ENCODE results near the gene TDP1. TPM values are rescaled to one million over a fixed set of nuclear protein-coding genes. Genes with fewer than 3 reads are reported as not detected.
A peak's percentile ranks its signal among the peaks of the same experiment; 100 is the strongest.

The TDP1 gene
- total and polyA plus RNA-seq, 2 of the 13 experiments (the other 11 are each of a cell fraction or from before 2014, with no cell fraction given): 16.4 to 31.2 TPM

DNA sequence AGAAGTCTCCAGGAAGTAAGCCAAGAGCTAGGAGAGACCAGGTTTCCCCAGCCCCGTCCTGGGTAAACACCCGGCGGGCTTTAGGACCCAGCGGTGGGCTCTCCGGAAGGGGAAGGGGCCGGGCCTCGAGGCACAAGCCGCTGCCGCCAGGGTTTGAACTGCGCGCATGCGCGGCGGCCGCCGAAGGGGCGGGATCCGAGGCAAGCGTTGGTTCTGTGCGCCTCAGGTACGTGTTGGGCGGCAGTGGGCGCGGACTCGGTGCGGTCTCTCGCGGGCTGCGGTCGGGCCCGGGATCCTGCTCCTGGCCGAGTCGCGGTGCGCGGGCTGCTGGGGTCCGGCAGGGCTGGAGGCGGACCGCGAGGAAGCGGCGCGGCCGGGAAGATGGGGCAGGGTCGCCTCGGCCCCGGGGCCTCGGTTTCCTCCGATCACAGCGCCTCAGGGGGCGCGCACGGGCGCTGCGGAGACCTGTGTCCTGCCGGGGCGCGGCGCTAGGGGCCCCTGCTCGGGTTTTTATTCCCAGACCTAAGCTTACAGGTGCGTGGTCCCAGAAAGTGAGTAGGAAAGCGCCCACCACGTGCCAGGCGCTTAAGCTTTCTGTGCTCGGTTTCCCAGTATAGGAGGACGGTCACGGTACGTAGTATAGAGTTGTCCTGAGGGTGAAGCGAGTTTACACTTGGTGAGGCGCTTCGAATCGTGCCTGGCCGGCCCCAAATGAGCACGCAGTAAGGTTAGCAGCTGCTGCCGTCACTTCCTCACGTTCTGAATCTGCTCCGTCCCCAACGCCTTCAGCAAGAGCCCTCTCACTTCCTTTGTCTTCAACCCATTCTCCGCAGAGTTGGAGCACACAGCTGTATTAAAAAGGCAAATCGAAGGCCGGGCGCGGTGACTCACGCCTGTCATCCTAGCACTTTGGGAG is at the start of gene TDP1 (continued):
- TF ChIP-seq CHCHD3 (CRISPR knock-in tag; IDR thresholded peaks at IDR 0.05): no peak
- TF ChIP-seq, protein P1, sequence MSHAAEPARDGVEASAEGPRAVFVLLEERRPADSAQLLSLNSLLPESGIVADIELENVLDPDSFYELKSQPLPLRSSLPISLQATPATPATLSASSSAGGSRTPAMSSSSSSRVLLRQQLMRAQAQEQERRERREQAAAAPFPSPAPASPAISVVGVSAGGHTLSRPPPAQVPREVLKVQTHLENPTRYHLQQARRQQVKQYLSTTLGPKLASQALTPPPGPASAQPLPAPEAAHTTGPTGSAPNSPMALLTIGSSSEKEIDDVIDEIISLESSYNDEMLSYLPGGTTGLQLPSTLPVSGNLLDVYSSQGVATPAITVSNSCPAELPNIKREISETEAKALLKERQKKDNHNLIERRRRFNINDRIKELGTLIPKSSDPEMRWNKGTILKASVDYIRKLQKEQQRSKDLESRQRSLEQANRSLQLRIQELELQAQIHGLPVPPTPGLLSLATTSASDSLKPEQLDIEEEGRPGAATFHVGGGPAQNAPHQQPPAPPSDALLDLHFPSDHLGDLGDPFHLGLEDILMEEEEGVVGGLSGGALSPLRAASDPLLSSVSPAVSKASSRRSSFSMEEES (CRISPR knock-in tag; IDR thresholded peaks at IDR 0.05): peak; percentile 59; the same call in 1 of the 2 replicates
- TF ChIP-seq SP140L (CRISPR knock-in tag; IDR thresholded peaks at IDR 0.05; ENCODE audit: borderline replicate concordance): no peak
- TF ChIP-seq FIP1L1 (IDR thresholded peaks at IDR 0.05; ENCODE audit: borderline replicate concordance, insufficient read depth, low read depth, low read length): no peak
- peak; percentile 60 for TF ChIP-seq PHF5A (CRISPR knock-in tag; IDR thresholded peaks at IDR 0.05; ENCODE audit: low read depth, unreplicated experiment)
- 0 out of 2 replicates have a peak, but pooled peaks have one; percentile 54 for TF ChIP-seq ZNF552 (CRISPR knock-in tag; IDR thresholded peaks at IDR 0.05; ENCODE audit: borderline replicate concordance)
- TF ChIP-seq SALL2 (CRISPR knock-in tag; IDR thresholded peaks at IDR 0.05): peak; percentile 73; the same call in 1 of the 2 replicates
- TF ChIP-seq CENPX (CRISPR knock-in tag; IDR thresholded peaks at IDR 0.05): no peak
- TF ChIP-seq SNAI1 (CRISPR knock-in tag; IDR thresholded peaks at IDR 0.05; ENCODE audit: borderline replicate concordance): peak; percentile 55; the same call in 1 of the 2 replicates
- peak; percentile 58 for TF ChIP-seq ZNF607 (CRISPR knock-in tag; IDR thresholded peaks at IDR 0.05; ENCODE audit: borderline replicate concordance)
- no peak for TF ChIP-seq NFRKB (IDR thresholded peaks at IDR 0.05)
- TF ChIP-seq ZNF251 (CRISPR knock-in tag; IDR thresholded peaks at IDR 0.05): no peak
- TF ChIP-seq, protein P2, sequence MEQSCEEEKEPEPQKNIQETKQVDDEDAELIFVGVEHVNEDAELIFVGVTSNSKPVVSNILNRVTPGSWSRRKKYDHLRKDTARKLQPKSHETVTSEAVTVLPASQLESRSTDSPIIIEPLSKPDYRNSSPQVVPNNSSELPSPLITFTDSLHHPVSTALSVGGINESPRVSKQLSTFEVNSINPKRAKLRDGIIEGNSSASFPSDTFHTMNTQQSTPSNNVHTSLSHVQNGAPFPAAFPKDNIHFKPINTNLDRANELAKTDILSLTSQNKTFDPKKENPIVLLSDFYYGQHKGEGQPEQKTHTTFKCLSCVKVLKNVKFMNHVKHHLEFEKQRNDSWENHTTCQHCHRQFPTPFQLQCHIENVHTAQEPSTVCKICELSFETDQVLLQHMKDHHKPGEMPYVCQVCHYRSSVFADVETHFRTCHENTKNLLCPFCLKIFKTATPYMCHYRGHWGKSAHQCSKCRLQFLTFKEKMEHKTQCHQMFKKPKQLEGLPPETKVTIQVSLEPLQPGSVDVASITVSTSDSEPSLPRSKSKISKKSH (CRISPR knock-in tag; IDR thresholded peaks at IDR 0.05; ENCODE audit: borderline replicate concordance): 0 out of 2 replicates have a peak, but pooled peaks have one; percentile 4
- no peak for TF ChIP-seq ZBTB7A (CRISPR knock-in tag; IDR thresholded peaks at IDR 0.05)
- no peak for TF ChIP-seq ZFP41 (CRISPR knock-in tag; IDR thresholded peaks at IDR 0.05; ENCODE audit: borderline replicate concordance)
- peak; percentile 9 for TF ChIP-seq ZNF891 (CRISPR knock-in tag; IDR thresholded peaks at IDR 0.05)
- TF ChIP-seq ETV5 (CRISPR knock-in tag; IDR thresholded peaks at IDR 0.05; ENCODE audit: borderline replicate concordance): peak; percentile 83
- peak; percentile 64; the same call in 1 of the 2 replicates for TF ChIP-seq SMAD1 (CRISPR knock-in tag; IDR thresholded peaks at IDR 0.05; ENCODE audit: borderline replicate concordance, low read depth)
- no peak for TF ChIP-seq ZC3H13 (CRISPR knock-in tag; IDR thresholded peaks at IDR 0.05)
- peak; percentile 86 for TF ChIP-seq ASH2L (IDR thresholded peaks at IDR 0.05; ENCODE audit: insufficient read length, low read depth, low read length)
- TF ChIP-seq, protein P3, sequence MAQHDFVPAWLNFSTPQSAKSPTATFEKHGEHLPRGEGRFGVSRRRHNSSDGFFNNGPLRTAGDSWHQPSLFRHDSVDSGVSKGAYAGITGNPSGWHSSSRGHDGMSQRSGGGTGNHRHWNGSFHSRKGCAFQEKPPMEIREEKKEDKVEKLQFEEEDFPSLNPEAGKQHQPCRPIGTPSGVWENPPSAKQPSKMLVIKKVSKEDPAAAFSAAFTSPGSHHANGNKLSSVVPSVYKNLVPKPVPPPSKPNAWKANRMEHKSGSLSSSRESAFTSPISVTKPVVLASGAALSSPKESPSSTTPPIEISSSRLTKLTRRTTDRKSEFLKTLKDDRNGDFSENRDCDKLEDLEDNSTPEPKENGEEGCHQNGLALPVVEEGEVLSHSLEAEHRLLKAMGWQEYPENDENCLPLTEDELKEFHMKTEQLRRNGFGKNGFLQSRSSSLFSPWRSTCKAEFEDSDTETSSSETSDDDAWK (CRISPR knock-in tag; IDR thresholded peaks at IDR 0.05): no peak
- no peak for TF ChIP-seq ZNF30 (CRISPR knock-in tag; IDR thresholded peaks at IDR 0.05)
- no peak for TF ChIP-seq FOXM1 (CRISPR knock-in tag; IDR thresholded peaks at IDR 0.05)
- TF ChIP-seq ZSCAN20 (CRISPR knock-in tag; IDR thresholded peaks at IDR 0.05; ENCODE audit: borderline replicate concordance): peak; percentile 94; the same call in 1 of the 2 replicates
- TF ChIP-seq PRMT3 (CRISPR knock-in tag; IDR thresholded peaks at IDR 0.05; ENCODE audit: borderline replicate concordance, low read depth): no peak

Data from HepG2 (cell line).